ENCODE data around the gene SRMS. TPM values are rescaled to one million over a fixed set of nuclear protein-coding genes. Genes with fewer than 3 reads are reported as not detected.

Gene SRMS
- total and polyA plus RNA-seq, 2 of the 13 experiments (the other 11 are each of a cell fraction or from before 2014, with no cell fraction given) = not detected

- TF ChIP-seq CCDC6 (CRISPR knock-in tag; IDR thresholded peaks at IDR 0.05) = no peak
- TF ChIP-seq ZNF296 (CRISPR knock-in tag; conservative IDR thresholded peaks at IDR 0.05) = 0 out of 2 replicates have a peak, but pooled peaks have one; percentile 45
- no peak for TF ChIP-seq EED (CRISPR knock-in tag; IDR thresholded peaks at IDR 0.05)
- no peak for TF ChIP-seq KLF12 (CRISPR knock-in tag; IDR thresholded peaks at IDR 0.05; ENCODE audit: borderline replicate concordance)
- no peak; the same call in 1 of the 2 replicates for TF ChIP-seq RFX1 (IDR thresholded peaks at IDR 0.05)
- TF ChIP-seq MYNN (CRISPR knock-in tag; IDR thresholded peaks at IDR 0.05; ENCODE audit: low read depth) = no peak
- no peak for TF ChIP-seq GATA4 (IDR thresholded peaks at IDR 0.05; ENCODE audit: borderline replicate concordance, low read depth)
- peak; percentile 13; the same call in 1 of the 2 replicates for TF ChIP-seq MIER2 (CRISPR knock-in tag; IDR thresholded peaks at IDR 0.05)
- peak; percentile 44; the same call in 1 of the 2 replicates for TF ChIP-seq ZNF274 (CRISPR knock-in tag; IDR thresholded peaks at IDR 0.05)
- no peak for TF ChIP-seq ZBTB49 (CRISPR knock-in tag; IDR thresholded peaks at IDR 0.05; ENCODE audit: borderline replicate concordance)
- peak; percentile 87; the same call in 1 of the 2 replicates for TF ChIP-seq MTF2 (CRISPR knock-in tag; IDR thresholded peaks at IDR 0.05; ENCODE audit: borderline replicate concordance)
- no peak for TF ChIP-seq REL (CRISPR knock-in tag; conservative IDR thresholded peaks at IDR 0.05)
- TF ChIP-seq PHF20 (CRISPR knock-in tag; IDR thresholded peaks at IDR 0.05) = no peak
- TF ChIP-seq FOXK2 (IDR thresholded peaks at IDR 0.05) = no peak
- TF ChIP-seq ZNF510 (CRISPR knock-in tag; IDR thresholded peaks at IDR 0.05; ENCODE audit: low read depth) = no peak
- no peak for TF ChIP-seq ZBTB34 (CRISPR knock-in tag; IDR thresholded peaks at IDR 0.05)
- TF ChIP-seq ZNF263 (CRISPR knock-in tag; IDR thresholded peaks at IDR 0.05) = 0 out of 2 replicates have a peak, but pooled peaks have one; percentile 26
- no peak for TF ChIP-seq IKZF1 (IDR thresholded peaks at IDR 0.05)
- peak; percentile 21; the same call in 1 of the 2 replicates for TF ChIP-seq ZNF280B (CRISPR knock-in tag; IDR thresholded peaks at IDR 0.05; ENCODE audit: borderline replicate concordance)
- TF ChIP-seq NFE2L2 (IDR thresholded peaks at IDR 0.05; ENCODE audit: low read length) = no peak
- TF ChIP-seq ZNF251 (CRISPR knock-in tag; IDR thresholded peaks at IDR 0.05) = no peak
- peak; percentile 19 for TF ChIP-seq HNRNPLL (IDR thresholded peaks at IDR 0.05; ENCODE audit: low read depth, low read length, poor library complexity, severe bottlenecking)
- no peak for TF ChIP-seq ZNF713 (CRISPR knock-in tag; IDR thresholded peaks at IDR 0.05)
- peak; percentile 89 for TF ChIP-seq CHCHD3 (CRISPR knock-in tag; IDR thresholded peaks at IDR 0.05)
Measured at GRCh38 chr20:63534831-63535651, 12.5 kb downstream of the SRMS start (continued).
